ENCODE results near the gene ORAI1. TPM values are rescaled to one million over a fixed set of nuclear protein-coding genes. Genes with fewer than 3 reads are reported as not detected.

Gene ORAI1
- total RNA-seq, 3 donors from 2014 or later (not counting 1 experiment from before 2014, with no cell fraction given): 64.6 to 74.1 (median 70.8) TPM

DNA sequence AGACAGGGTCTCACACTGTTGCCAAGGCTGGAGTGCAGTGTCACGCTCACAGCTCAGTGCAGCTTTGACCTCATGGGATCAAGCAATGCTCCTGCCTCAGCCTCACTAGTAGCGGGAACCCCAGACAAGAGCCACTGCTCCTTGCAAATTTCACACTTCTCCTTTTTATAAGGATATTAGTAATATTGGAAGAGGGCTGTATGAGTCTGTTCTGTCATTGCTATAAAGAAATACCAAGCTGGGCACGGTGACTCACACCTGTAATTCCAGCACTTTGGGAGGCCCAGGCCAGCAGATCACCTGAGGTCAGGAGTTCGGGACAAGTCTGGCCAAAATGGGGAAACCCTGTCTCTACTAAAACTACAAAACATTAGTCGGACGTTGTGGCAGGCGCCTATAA, 12.9 kb upstream of the ORAI1 start:
- peaks cover 22% of the 10 kb centered on the region for H3K4me1 ChIP-seq (ENCODE audit: control insufficient read depth, insufficient read depth, low read length)
- no peaks in the 10 kb centered on the region for H3K9me3 ChIP-seq (ENCODE audit: control insufficient read depth, insufficient read depth, low read length)
- H3K27me3 ChIP-seq (ENCODE audit: control insufficient read depth, insufficient read depth, low read length): no peaks in the 10 kb centered on the region
- no peak for TF ChIP-seq CTCF (IDR thresholded peaks at IDR 0.05)
- no peaks in the 10 kb centered on the region for H3K9me3 Mint-ChIP-seq
- ATAC-seq (no peak), DNase-seq (no peak)
- no peaks in the 10 kb centered on the region for H3K27me3 Mint-ChIP-seq (ENCODE audit: low read depth in 2 of 2)
- H3K27ac Mint-ChIP-seq: no peak overlapping the region
- H3K36me3 Mint-ChIP-seq: no peaks in the 10 kb centered on the region
- WGBS (ENCODE audit: insufficient coverage): 84% methylated on average over 6 of the region's 7 CpGs
- H3K4me1 Mint-ChIP-seq: peaks cover 15 to 22% of the 10 kb centered on the region in 2 donors
- H3K4me3 ChIP-seq (ENCODE audit: low read length): no peak overlapping the region
- intact Hi-C loops (cut with micrococcal nuclease): no loop called here
- no peak overlapping the region for H3K4me3 Mint-ChIP-seq
- no peak overlapping the region for H3K27ac ChIP-seq (ENCODE audit: low read length)
- no peaks in the 10 kb centered on the region for H3K36me3 ChIP-seq (ENCODE audit: control insufficient read depth, insufficient read depth, low read length)

DNA sequence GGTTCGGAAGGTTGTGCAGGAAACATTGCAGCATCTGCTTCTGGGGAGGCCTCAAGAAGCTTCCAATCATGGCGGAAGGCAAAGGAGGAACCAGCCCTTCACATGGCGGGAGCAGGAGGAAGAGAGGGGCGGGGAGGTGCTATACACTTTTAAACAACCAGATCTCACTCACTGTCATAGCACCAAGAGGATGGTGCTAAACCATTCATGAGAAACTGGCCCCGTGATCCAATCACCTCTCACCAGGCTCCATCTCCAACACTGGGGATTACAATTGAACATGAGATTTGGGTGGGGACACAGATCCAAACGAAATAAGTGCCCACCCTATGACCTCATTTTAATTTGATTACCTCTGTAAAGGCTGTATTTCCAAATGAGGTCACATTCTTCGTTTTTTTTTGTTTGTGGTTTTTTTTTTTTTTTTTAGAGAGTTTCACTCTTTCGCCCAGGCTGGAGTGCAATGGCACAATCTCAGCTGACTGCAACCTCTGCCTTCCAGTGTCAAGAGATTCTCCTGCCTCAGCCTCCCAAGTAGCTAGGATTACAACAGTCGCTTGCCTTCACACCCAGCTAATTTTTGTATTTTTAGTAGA, 11.4 kb upstream of the ORAI1 start:
- TF ChIP-seq CTCF (IDR thresholded peaks at IDR 0.05): no peak
- Histone ChIP-seq H3K4me1 (ENCODE audit: control insufficient read depth, insufficient read depth, low read length) (peaks cover 23% of the 10 kb centered on the region), H3K36me3 (ENCODE audit: control insufficient read depth, insufficient read depth, low read length) (no peaks in the 10 kb centered on the region), H3K27me3 (ENCODE audit: control insufficient read depth, insufficient read depth, low read length) (no peaks in the 10 kb centered on the region), H3K27ac (ENCODE audit: low read length) (peak overlapping the region; percentile 66), H3K4me3 (ENCODE audit: low read length) (no peak overlapping the region), H3K9me3 (ENCODE audit: control insufficient read depth, insufficient read depth, low read length) (no peaks in the 10 kb centered on the region)
- Mint-ChIP-seq H3K27ac (peak overlapping the region; percentile 88 to 93), H3K27me3 (ENCODE audit: low read depth in 2 of 2) (no peaks in the 10 kb centered on the region), H3K36me3 (no peaks in the 10 kb centered on the region), H3K4me3 (peak overlapping the region; percentile 65), H3K4me1 (peaks cover 15 to 20% of the 10 kb centered on the region in 2 donors), H3K9me3 (no peaks in the 10 kb centered on the region)
- WGBS (ENCODE audit: insufficient coverage): 53% methylated on average over 5 of the region's 9 CpGs
- DNase-seq (peak; percentile 43 to 52), ATAC-seq (peak; percentile 94 to 96 (median 96))
- intact Hi-C loops (cut with micrococcal nuclease): no loop called here

DNA sequence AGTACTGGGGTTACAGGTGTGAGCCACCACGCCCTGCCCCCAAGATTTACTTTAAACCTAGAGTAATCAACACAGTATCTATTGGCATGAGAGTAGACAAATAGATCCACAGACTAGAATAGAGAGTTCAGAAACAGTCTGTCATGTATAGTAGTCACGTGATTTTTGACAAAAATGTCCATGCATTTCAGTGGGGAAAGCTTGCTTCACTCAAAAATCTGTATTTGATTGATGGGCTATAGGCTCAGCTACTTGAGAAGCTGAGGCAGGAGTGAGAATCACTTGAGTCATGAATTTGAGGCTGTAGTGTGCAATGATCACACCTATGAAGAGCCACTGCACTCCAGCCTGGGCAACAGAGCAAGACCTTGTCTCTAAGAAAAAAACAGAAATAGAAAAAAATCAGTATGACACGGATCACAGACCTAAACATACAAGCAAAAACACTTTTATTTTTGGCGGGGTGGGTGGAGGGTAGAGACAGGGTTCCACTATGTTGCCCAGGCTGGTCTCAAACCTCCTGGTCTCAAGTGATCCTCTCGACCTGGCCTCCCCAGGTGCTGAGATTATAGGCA, 7.6 kb upstream of the ORAI1 start:
- no peaks in the 10 kb centered on the region for H3K27me3 ChIP-seq (ENCODE audit: control insufficient read depth, insufficient read depth, low read length)
- no peaks in the 10 kb centered on the region for H3K36me3 ChIP-seq (ENCODE audit: control insufficient read depth, insufficient read depth, low read length)
- intact Hi-C loops (cut with micrococcal nuclease): no loop called here
- no peak for TF ChIP-seq CTCF (IDR thresholded peaks at IDR 0.05)
- Mint-ChIP-seq H3K36me3 (no peaks in the 10 kb centered on the region), H3K27ac (no peak overlapping the region), H3K27me3 (ENCODE audit: low read depth in 2 of 2) (no peaks in the 10 kb centered on the region), H3K4me1 (peaks cover 9 to 14% of the 10 kb centered on the region in 2 donors), H3K4me3 (no peak overlapping the region), H3K9me3 (no peaks in the 10 kb centered on the region)
- no peaks in the 10 kb centered on the region for H3K9me3 ChIP-seq (ENCODE audit: control insufficient read depth, insufficient read depth, low read length)
- H3K4me3 ChIP-seq (ENCODE audit: low read length): no peak overlapping the region
- 67% methylated on average over 3 of the region's 5 CpGs for WGBS (ENCODE audit: insufficient coverage)
- no peak overlapping the region for H3K27ac ChIP-seq (ENCODE audit: low read length)
- ATAC-seq: no peak
- peaks cover 23% of the 10 kb centered on the region for H3K4me1 ChIP-seq (ENCODE audit: control insufficient read depth, insufficient read depth, low read length)
- no peak for DNase-seq
